Ovary (tissue), 3 donors: ENCODE results near the gene MED19.

Experiments used
- CTCF ChIP-seq, 3 donors: fragments of 450-650 bp in 2 of 3; fragments of 200-600 bp in 1 of 3; IDR thresholded peaks; one replicate each; pipeline versions ENCODE4 v1.5.1 to v1.8.0; 2016 to 2022; ENCODE audit warnings: antibody characterized with exemption in 3 of 3, mild to moderate bottlenecking in 1 of 3
- EP300 ChIP-seq: sonication (generic); formaldehyde crosslinking; IDR thresholded peaks from one replicate; pipeline ENCODE4 v1.6.1; 2017; ENCODE audit warnings: antibody characterized with exemption
- POLR2A ChIP-seq: fragments of 450-650 bp; IDR thresholded peaks from one replicate; pipeline ENCODE4 v1.6.1; 2017; ENCODE audit warnings: antibody characterized with exemption, mild to moderate bottlenecking, moderate library complexity
- donor health status: DM: no; HTN: no; CAD: no.

DNA sequence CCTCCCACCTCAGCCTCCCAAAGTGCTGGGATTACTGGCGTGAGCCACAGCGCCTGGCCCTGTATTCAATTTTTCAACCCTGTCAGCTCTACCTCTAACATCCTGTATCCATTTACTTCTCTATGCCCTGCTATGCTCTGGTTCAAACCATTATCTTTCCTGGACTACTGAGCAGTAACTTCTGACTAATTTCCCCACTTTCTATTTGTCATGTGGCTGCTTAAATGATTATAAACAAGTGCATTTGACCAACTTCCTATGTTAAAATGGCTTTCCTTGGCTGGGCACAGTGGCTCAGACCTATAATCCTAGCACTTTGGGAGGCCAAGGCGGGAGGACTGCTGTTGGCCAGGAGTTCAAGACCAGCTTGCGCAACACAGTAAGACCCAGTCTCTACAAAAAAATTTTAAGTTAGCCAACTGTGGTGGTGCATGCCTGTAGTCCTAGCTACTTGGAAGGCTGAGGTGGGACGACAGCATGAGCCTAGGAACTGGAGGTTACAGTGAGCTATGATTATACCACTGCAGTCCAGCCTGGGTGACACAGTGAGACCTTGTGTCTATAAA, 2.1 kb downstream of the MED19 start:
- TF ChIP-seq POLR2A = no peak
- TF ChIP-seq EP300 = no peak
- TF ChIP-seq CTCF (IDR thresholded peaks at IDR 0.05) = no peak
